Measurements from ENCODE around the gene ESRRB.

ESRRB gene

DNA sequence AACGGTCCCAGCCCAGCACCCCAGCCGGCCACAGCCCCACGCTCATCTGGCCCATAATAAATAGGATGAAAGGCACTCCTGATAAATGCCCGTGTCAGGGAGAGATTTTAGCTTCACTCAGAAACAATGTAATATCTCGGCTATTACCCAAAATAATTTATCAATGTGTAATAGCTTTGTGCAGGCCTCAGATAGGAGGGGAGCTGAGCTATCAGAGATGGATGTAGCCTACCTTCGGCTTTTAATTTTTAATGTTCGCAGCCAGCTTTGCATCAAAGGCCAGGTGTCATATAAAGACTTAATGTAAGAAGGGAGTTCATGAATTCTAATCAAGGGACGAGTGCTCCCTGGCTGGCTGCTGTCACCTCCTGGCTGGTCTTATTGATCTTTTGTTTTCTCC, 171.9 kb downstream of the ESRRB start:
- DNase-seq = no peak

DNA sequence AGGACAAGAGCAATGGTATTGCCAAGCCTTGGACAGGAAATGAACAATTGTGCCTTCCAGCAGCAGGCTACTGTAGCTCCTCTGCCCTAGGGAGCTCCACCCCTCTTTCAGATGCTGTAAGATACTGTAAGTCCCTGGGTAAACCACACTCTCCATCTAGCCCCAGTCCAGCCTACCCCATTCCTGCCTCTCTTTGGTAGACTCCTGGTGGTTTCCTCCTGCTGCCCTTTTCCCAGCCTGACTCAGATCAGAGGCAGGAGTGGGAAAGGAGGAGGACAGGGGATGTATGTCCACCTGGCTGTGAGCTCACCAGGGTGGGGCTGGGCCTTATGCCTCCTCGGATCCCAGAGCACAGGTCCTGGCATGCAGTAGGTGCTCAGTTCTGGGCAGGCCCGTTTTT, 174.6 kb downstream of the ESRRB start:
- no peak for DNase-seq

DNA sequence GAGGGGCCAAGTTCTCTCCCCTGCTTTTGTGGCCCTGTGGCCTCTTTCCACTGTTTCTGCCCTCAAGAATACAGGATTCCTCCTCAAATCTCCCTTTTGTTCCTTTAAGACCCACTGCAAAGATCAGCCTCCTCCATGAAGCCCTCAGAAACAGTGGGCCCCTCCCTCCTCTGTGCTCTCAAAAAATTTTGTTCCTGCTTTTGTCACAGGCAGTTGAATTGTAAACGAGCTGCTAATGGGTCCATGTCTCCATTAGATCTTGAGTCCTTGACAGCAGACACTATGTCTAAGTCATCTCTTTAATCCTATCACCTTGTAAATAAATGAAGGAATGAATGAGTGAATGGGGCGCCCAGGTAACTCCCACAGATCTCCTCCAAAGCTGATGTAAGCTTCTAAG, 175.2 kb downstream of the ESRRB start:
- DNase-seq = no peak

Measured in CD4-positive, alpha-beta T cell treated with Interleukin-17A for 4 hours (primary cell).